ENCODE data around the gene SP9.

DNA sequence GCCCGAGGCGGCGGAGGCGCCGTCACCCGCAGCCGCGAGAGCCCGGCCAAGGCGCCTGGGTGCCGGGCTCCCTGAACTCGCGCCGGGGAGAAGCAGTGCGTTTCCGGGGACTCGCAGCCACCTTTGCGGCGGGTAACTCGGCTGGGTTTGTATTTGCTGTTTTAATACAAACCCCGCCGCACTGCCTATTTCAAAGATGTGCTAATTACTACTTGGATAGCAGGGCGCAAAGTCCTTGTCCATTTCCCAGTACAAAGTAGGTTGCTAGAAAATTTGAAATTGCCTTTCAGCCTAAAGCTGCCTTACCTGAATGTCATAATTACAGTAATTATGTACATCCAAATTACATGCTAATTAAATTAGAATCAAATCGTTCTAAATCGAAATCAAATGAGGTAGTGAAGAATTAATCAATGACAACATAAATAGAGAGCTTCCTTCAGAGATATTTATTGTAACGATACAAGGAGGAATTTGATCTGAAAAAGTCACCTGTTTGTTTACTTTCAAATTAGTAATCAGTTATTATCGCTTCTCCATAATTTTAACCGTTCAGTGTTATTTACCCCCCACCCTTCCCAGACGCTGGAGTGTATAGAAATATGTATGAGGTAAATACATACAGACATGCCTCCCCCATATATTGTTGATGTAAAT, 8.1 kb downstream of the SP9 start:
- TF ChIP-seq, protein P1, sequence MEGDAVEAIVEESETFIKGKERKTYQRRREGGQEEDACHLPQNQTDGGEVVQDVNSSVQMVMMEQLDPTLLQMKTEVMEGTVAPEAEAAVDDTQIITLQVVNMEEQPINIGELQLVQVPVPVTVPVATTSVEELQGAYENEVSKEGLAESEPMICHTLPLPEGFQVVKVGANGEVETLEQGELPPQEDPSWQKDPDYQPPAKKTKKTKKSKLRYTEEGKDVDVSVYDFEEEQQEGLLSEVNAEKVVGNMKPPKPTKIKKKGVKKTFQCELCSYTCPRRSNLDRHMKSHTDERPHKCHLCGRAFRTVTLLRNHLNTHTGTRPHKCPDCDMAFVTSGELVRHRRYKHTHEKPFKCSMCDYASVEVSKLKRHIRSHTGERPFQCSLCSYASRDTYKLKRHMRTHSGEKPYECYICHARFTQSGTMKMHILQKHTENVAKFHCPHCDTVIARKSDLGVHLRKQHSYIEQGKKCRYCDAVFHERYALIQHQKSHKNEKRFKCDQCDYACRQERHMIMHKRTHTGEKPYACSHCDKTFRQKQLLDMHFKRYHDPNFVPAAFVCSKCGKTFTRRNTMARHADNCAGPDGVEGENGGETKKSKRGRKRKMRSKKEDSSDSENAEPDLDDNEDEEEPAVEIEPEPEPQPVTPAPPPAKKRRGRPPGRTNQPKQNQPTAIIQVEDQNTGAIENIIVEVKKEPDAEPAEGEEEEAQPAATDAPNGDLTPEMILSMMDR (IDR thresholded peaks at IDR 0.05): no peak
- TF ChIP-seq POLR2A (IDR thresholded peaks at IDR 0.05): no peak

All from esophagus squamous epithelium (tissue), 4 donors.